SKM-1 treated with dmso at 0.1 percent for 144 hours (cell line): ENCODE measurements around the gene PTPN9.
"Not testable (repeated sequence)": the region's sequence is repeated elsewhere in the genome, so short reads cannot be mapped to it uniquely, and the experiment has no call there.

Experiments
- DNase-seq: peaks from one replicate; lab custom pipeline; 2025; ENCODE audit not compliant: unreplicated experiment; lab: John Stamatoyannopoulos, UW

Gene PTPN9

GRCh38 chr15:75578948-75579920, at the start of gene PTPN9:
PTPN9 (minus strand) TSS chr15:75579315; CDS start chr15:75578776, 539 bp downstream.
- DNase-seq, result peak; percentile 72

GRCh38 chr15:75625542-75626347, 46.6 kb upstream of the PTPN9 start, which contains the start of gene SNUPN:
SNUPN (minus strand) TSS chr15:75625725; CDS start chr15:75621051, 4,674 bp downstream.
- DNase-seq, result peak; percentile 93

- no peak for DNase-seq
These were observed 43.4 kb upstream of the PTPN9 start for GRCh38 chr15:75622505-75622904.

- DNase-seq, result no peak
These were observed 41.8 kb upstream of the PTPN9 start for GRCh38 chr15:75620841-75621391.

GRCh38 chr15:75620058-75620820, 41.1 kb upstream of the PTPN9 start:
- peak; percentile 15 for DNase-seq

DNA sequence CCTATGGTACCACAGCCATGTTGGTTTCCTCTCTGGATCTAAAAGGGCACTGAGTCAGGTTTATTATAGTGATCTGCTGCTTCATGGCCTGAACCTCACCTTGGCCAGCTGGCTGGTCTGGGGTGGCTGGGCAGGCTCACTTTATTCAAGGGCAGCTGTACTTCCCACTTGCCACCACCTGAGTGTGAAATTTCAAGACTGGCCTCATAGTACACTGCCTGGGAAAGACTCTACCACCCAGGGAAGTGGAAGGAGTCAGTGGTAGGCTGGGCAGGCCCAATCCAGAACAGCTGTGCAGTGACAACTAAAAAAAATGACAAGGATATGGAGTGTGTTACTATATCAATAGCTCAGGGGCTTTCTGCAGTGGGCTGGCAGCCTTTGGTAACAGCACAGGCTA, 37.7 kb upstream of the PTPN9 start:
- DNase-seq, result no peak

DNA sequence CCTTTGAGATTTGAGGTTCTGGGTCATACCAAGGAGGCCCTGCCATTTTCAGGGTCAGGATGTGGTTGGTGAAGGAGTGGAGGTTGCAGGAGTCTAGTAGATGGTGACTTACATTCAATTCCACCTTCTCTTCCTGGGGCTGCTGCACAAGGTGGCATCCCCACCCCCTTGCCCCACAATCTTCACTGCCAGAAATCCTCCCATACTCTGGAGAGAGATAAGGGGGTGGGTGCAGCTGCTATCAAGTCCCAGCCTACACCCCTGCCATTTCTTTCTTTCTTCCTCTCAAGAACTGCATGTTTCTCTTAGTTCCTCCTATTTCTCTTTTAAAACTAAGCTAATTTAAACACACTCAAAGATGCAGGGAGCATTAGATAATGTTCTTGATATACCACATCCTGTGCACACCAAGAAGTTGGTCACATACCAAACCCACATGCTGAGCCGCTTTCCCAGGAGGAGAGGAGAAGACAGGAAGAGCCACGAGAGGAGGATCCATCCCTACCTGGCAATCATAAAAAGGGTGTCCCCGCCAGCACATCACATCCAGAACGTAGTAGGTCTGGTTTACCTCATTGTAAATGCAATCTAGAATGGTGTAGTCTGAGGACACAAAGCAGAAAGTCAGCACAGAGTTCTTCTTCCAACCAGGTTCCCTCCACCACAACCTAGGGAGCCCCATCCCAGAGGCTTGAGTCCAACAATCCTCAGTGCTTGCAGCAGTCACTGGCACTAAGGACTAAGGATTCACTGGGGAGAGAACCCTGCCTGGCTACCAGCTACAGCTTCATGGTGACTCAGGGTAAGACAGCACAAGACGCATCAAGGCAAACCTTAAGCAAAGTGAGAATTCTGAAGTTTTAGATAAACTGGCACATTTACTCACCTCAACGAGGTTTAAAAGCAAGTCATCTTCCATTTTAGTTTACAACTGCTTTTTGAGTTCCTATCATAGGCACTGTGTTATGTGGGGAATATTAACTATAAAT, 27.9 kb upstream of the PTPN9 start:
- no peak for DNase-seq

DNA sequence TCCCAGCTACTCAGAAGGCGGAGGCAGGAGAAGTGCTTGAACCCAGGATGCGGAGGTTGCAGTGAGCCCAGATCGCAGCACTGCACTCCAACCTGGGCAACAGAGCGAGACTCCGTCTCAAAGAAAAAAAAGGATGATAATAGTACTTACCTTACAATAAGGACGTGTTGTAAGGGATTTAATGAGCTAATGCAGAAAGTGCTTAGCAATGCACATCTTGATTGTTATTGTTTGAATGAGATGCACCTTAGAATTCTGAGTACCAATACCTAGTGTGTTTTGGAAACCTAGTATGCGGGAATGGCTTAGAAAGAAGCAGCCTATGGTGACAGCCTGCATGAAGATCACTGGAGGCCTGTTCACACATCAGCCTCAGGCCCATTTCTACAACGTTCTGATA, 26.9 kb upstream of the PTPN9 start:
- no peak for DNase-seq

GRCh38 chr15:75599401-75599800, 20.3 kb upstream of the PTPN9 start:
- DNase-seq, result no peak

- DNase-seq, result no peak
These were observed 19.2 kb upstream of the PTPN9 start for GRCh38 chr15:75598361-75598760.

DNA sequence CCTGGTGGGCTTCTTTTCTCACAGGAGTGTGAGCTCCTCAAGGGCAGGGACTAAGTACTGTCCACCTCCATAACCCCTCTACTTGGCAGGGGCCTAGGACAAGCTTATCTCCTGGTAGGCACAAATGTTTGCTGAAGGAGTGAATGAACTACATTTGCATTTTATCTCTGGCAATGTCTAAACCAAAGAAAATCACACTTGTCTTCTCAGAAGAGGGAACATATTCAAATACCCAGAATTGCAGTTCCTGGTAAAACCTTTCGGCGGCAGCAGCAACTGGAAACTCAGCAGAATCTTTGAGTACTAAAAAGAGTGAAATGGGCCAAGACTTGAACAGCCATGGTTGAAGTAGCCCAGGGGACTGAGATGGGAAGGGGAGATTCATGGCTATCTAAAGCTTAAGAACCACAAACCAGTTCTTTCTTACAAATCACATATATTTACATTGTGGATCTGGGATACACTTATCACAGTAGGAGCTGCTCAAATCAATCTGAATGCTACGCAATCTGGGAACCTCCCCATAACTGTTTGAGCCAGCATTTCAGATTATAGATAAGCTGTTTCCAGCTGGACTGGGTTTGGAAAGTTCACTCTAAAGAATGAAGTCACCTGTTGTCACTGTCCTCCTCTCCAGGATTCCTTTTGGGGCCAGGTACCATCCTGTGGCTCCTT, 18.7 kb upstream of the PTPN9 start:
- DNase-seq, result peak; percentile 23

- no peak for DNase-seq
These were observed 17.7 kb upstream of the PTPN9 start for GRCh38 chr15:75596703-75597345.

DNA sequence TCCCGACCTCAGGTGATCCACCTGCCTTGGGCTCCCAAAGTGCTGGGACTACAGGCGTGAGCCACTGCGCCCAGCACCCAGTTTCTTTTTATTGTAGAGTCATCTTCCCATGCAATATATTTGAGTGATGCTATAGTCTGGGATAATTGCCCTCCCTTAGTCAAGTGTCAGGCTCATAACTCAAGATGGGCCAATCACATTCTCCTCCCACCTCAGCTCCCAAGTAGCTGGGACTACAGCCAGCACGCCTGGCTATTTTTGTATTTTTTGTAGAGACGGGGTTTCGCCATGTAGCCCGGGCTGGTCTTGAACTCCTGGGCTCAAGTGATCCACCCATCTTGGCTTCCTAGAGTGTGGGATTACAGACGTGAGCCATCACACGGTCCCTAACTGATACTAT, 15.2 kb upstream of the PTPN9 start:
- DNase-seq, result no peak

- DNase-seq, result no peak
These were observed 12.7 kb upstream of the PTPN9 start for GRCh38 chr15:75591655-75592364.

DNA sequence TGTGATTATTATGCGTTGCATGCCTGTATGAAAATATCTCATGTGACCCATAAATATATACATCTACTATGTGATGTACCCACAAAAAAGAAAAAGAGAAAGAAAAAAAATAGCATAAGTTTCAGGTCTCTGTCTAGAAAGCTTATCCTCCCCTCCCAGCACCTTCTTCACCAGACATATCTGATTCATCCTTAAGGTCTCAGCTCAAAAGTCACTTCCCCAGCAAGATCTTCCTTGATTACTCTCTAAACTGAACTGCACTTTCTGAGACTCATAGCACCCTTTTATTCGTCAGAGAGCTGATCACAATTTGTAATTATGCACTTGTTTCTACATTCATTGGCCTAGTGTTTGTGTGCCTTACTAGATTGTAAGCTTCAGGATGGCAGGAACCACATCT, 11.1 kb upstream of the PTPN9 start:
- DNase-seq, result no peak

- DNase-seq, result no peak
These were observed 10.0 kb upstream of the PTPN9 start for GRCh38 chr15:75589071-75589470.

- DNase-seq, result not testable (repeated sequence)
These were observed 7.3 kb upstream of the PTPN9 start for GRCh38 chr15:75586422-75586821.

DNA sequence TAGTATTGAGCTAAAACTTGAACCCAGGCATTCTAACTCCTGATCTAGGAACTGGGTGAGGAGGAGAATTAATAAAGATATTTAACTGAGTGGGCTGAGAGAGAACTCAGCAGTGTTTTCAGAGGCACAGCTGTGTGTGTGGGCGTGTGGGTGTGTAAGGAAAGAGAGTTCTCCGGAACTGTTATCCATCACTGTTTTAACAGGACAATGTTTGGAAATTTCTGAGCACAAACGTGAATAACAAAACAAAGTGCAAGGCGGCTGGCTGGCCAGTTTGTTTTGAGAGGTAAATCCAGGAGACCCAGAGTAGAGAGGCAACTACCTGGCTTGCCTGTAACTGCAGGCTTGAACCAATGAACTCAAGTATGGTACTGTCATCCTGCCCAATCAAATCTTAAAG, 5.0 kb upstream of the PTPN9 start:
- no peak for DNase-seq
